ENCODE data around the gene LCN6. TPM values are rescaled to one million over a fixed set of nuclear protein-coding genes. Genes with fewer than 3 reads are reported as not detected.

LCN6 gene
- polyA plus RNA-seq, 3 donors, result not detected

GRCh38 chr9:136794281-136794999 is 46.1 kb upstream of the LCN6 start:
- Histone ChIP-seq H3K27ac (ENCODE audit: low read depth in 1 of 2, low read length in 2 of 2) (no peak overlapping the region), H3K4me3 (replicated peaks in 1 of 3; ENCODE audit: low read depth in 2 of 3, low read length in 3 of 3) (no peak overlapping the region), H3K79me2 (ENCODE audit: insufficient read depth, low read length) (peaks cover 4% of the 10 kb centered on the region), H3K9me3 (replicated peaks in 1 of 2; ENCODE audit: control insufficient read depth in 1 of 2, insufficient read depth in 1 of 2, low read length in 2 of 2) (no peaks in the 10 kb centered on the region), H3K36me3 (replicated peaks in 1 of 2; ENCODE audit: control insufficient read depth in 1 of 2, insufficient read depth in 2 of 2, low read length in 2 of 2) (no peaks in the 10 kb centered on the region), H3K9ac (ENCODE audit: insufficient read depth, low read length, poor library complexity, severe bottlenecking) (no peak overlapping the region), H4K20me1 (ENCODE audit: insufficient read depth, low read length) (peaks cover 17% of the 10 kb centered on the region), H2AFZ (ENCODE audit: insufficient read depth, low read depth, low read length, poor library complexity, severe bottlenecking) (no peak overlapping the region), H3K4me1 (ENCODE audit: control insufficient read depth in 1 of 2, insufficient read depth in 2 of 2, low read length in 2 of 2) (peaks cover 31 to 39% of the 10 kb centered on the region in 2 donors), H3K27me3 (ENCODE audit: control insufficient read depth in 2 of 2, insufficient read depth in 2 of 2, low read length in 2 of 2) (peaks cover 13 to 35% of the 10 kb centered on the region in 2 donors), H3K4me2 (replicated peaks; ENCODE audit: extremely low read depth, low read length, poor library complexity, severe bottlenecking) (no peak overlapping the region)
- WGBS (ENCODE audit: insufficient coverage), result 97% methylated on average over 11 of the region's 14 CpGs
- peak overlapping the region in 4 of 7 donors; percentile 17 to 80 (median 42) for H3K27ac Mint-ChIP-seq
- no peak for DNase-seq
- H3K4me1 Mint-ChIP-seq, result peaks cover 23% of the 10 kb centered on the region
- H3K4me3 Mint-ChIP-seq, result no peak overlapping the region
- H3K36me3 Mint-ChIP-seq, result peaks cover 12% of the 10 kb centered on the region in 2 donors
- no peak for TF ChIP-seq CTCF (IDR thresholded peaks at IDR 0.05)
- H3K27me3 Mint-ChIP-seq (ENCODE audit: low read depth in 3 of 3), result peaks cover 37 to 47% (median 43%) of the 10 kb centered on the region in 3 donors
- intact Hi-C loops (cut with micrococcal nuclease), result loop anchor here in 1 of 2 donors (5.0 kb wide), 1 partner anchor 53 kb away; the partner anchor contains the start of gene PHPT1
- peaks cover 0 to 4% (median 1%) of the 10 kb centered on the region in 7 donors for H3K9me3 Mint-ChIP-seq

- Histone ChIP-seq H4K20me1 (ENCODE audit: insufficient read depth, low read length) (peaks cover 14% of the 10 kb centered on the region), H3K4me1 (ENCODE audit: control insufficient read depth in 1 of 2, insufficient read depth in 2 of 2, low read length in 2 of 2) (peaks cover 29 to 35% of the 10 kb centered on the region in 2 donors), H3K27me3 (ENCODE audit: control insufficient read depth in 2 of 2, insufficient read depth in 2 of 2, low read length in 2 of 2) (peaks cover 2 to 24% of the 10 kb centered on the region in 2 donors), H3K4me3 (replicated peaks in 1 of 3; ENCODE audit: low read depth in 2 of 3, low read length in 3 of 3) (no peak overlapping the region), H3K4me2 (replicated peaks; ENCODE audit: extremely low read depth, low read length, poor library complexity, severe bottlenecking) (no peak overlapping the region), H3K9ac (ENCODE audit: insufficient read depth, low read length, poor library complexity, severe bottlenecking) (no peak overlapping the region), H3K79me2 (ENCODE audit: insufficient read depth, low read length) (peaks cover 4% of the 10 kb centered on the region), H3K9me3 (replicated peaks in 1 of 2; ENCODE audit: control insufficient read depth in 1 of 2, insufficient read depth in 1 of 2, low read length in 2 of 2) (no peaks in the 10 kb centered on the region), H3K36me3 (replicated peaks in 1 of 2; ENCODE audit: control insufficient read depth in 1 of 2, insufficient read depth in 2 of 2, low read length in 2 of 2) (no peaks in the 10 kb centered on the region), H3K27ac (ENCODE audit: low read depth in 1 of 2, low read length in 2 of 2) (no peak overlapping the region), H2AFZ (ENCODE audit: insufficient read depth, low read depth, low read length, poor library complexity, severe bottlenecking) (no peak overlapping the region)
- Mint-ChIP-seq H3K4me3 (no peak overlapping the region), H3K27ac (peak overlapping the region in 2 of 7 donors; percentile 51 to 72), H3K36me3 (peaks cover 12% of the 10 kb centered on the region in 2 donors), H3K4me1 (peaks cover 22% of the 10 kb centered on the region), H3K9me3 (peaks cover 0 to 4% (median 0%) of the 10 kb centered on the region in 7 donors), H3K27me3 (ENCODE audit: low read depth in 3 of 3) (peaks cover 27 to 38% (median 32%) of the 10 kb centered on the region in 3 donors)
- WGBS (ENCODE audit: insufficient coverage), result 88% methylated on average over 10 of the region's 17 CpGs
- intact Hi-C loops (cut with micrococcal nuclease), result loop anchor here in 1 of 2 donors (5.0 kb wide), 1 partner anchor 54 kb away; the partner anchor contains the start of gene PHPT1
- no peak for DNase-seq
- TF ChIP-seq CTCF (IDR thresholded peaks at IDR 0.05), result no peak
Measured at GRCh38 chr9:136793086-136793946, 45.0 kb upstream of the LCN6 start.

Measured in CD14-positive monocyte (primary cell).